Mammary epithelial cell (primary cell): ENCODE results near the gene UXT.

ENCODE experiments used
- CTCF ChIP-seq, 2 donors: IDR thresholded peaks in 1 of 2; conservative IDR thresholded peaks in 1 of 2; 2 replicates each; pipeline ENCODE4 v1.5.1; 2011 to 2012; ENCODE audit warnings: inconsistent platforms in 2 of 2, low read length in 2 of 2, mild to moderate bottlenecking in 2 of 2, control low read depth in 1 of 2, low read depth in 1 of 2; ENCODE audit not compliant: insufficient read depth in 1 of 2; ENCODE audit errors: extremely low read depth in 1 of 2
- EZH2 ChIP-seq: IDR thresholded peaks from 2 replicates; pipeline ENCODE4 v1.6.1; 2012; ENCODE audit warnings: low read length, inconsistent platforms, borderline replicate concordance

GRCh38 chrX:47646636-47647035 lies 12.3 kb downstream of the UXT start:
- TF ChIP-seq CTCF (conservative IDR thresholded peaks at IDR 0.05 in 1 of 2, IDR thresholded peaks at IDR 0.05 in 1 of 2; ENCODE audit: extremely low read depth in 1 of 2, insufficient read depth in 1 of 2, low read depth in 1 of 2, low read length in 2 of 2) (no peak), EZH2 (no peak)
